Endothelial cell of umbilical vein (primary cell): ENCODE results near the gene MIR17HG. TPM values are rescaled to one million over a fixed set of nuclear protein-coding genes. Genes with fewer than 3 reads are reported as not detected.

Source experiments
- BruUV-seq: library from RNA; stranded (reverse); fragments of 400-500 nt; replicated peaks from 2 replicates; lab custom pipeline; 2021; lab: Mats Ljungman, UMichigan
- CTCF ChIA-PET: fragments of 300-600, 350-600 bp; sonication (Branson Sonifier 250); formaldehyde crosslinking; loops from one replicate; lab custom pipeline; 2021; ENCODE audit warnings: antibody characterized with exemption, inconsistent platforms; lab: Charles Lee
- POLR2A ChIA-PET: fragments of 300-600, 350-600 bp; sonication (Branson Sonifier 250); formaldehyde crosslinking; loops from one replicate; lab custom pipeline; 2021; ENCODE audit warnings: antibody characterized with exemption, inconsistent platforms; lab: Charles Lee
- DNase-seq: peaks from one replicate; pipeline ENCODE4 v3.0.0-alpha.2; 2011; ENCODE audit warnings: low read depth, low spot score
- FAIRE-seq: peaks from 2 replicates; lab custom pipeline; 2011; peaks lifted over from hg19 to GRCh38; lab: Jason Lieb, UNC
- H2AFZ ChIP-seq: 2 replicates; pipeline ENCODE4 v1.6.0; 2012; ENCODE audit warnings: low read depth, low read length, control low read depth, inconsistent platforms
- H3K27ac ChIP-seq: 2 replicates; pipeline ENCODE4 v1.5.1; 2011; ENCODE audit warnings: low read depth, mild to moderate bottlenecking, control low read depth, low read length, moderate library complexity; ENCODE audit not compliant: insufficient read depth
- H3K27me3 ChIP-seq, 2 experiments: 2 replicates each; pipeline versions ENCODE4 v1.6.0 to v1.6.1; 2011; ENCODE audit warnings: low read length in 2 of 2, mixed read lengths in 1 of 2; ENCODE audit not compliant: control insufficient read depth in 2 of 2, insufficient read depth in 2 of 2
- H3K36me3 ChIP-seq, 2 experiments: 2 replicates in 1 of 2; 3 replicates in 1 of 2; pipeline ENCODE4 v1.5.1; 2011; ENCODE audit warnings: low read length in 2 of 2, mild to moderate bottlenecking in 1 of 2, moderate library complexity in 1 of 2; ENCODE audit not compliant: control insufficient read depth in 2 of 2, insufficient read depth in 2 of 2; ENCODE audit errors: extremely low read depth in 1 of 2
- H3K4me1 ChIP-seq: 3 replicates; pipeline ENCODE4 v1.5.1; 2011; ENCODE audit warnings: mild to moderate bottlenecking, low read length; ENCODE audit not compliant: control insufficient read depth, insufficient read depth; ENCODE audit errors: extremely low read depth
- H3K4me2 ChIP-seq: 2 replicates; pipeline ENCODE4 v1.6.1; 2011; ENCODE audit warnings: low read length, control low read depth, mixed read lengths; ENCODE audit not compliant: insufficient read depth
- H3K4me3 ChIP-seq, 3 experiments: fragments of 200-600 bp in 1 of 3; sonication (generic), shearing (Covaris generic) in 1 of 3; replicated peaks in 1 of 3; 2 replicates each; pipeline ENCODE4 v1.5.1; 2011 to 2016; ENCODE audit warnings: control low read depth in 3 of 3, low read length in 3 of 3, mild to moderate bottlenecking in 2 of 3, inconsistent platforms in 1 of 3, low read depth in 1 of 3, moderate library complexity in 1 of 3; ENCODE audit not compliant: insufficient read depth in 1 of 3
- H3K79me2 ChIP-seq: 2 replicates; pipeline ENCODE4 v1.6.0; 2012; ENCODE audit warnings: low read length, inconsistent platforms; ENCODE audit not compliant: control insufficient read depth, insufficient read depth
- H3K9ac ChIP-seq: replicated peaks from 2 replicates; pipeline ENCODE3; 2011; ENCODE audit warnings: low read length, control low read depth; ENCODE audit not compliant: insufficient read depth; ENCODE audit errors: extremely low read depth
- H3K9me1 ChIP-seq: replicated peaks from 3 replicates; pipeline ENCODE4 v1.6.0; 2011; ENCODE audit warnings: mild to moderate bottlenecking, low read length; ENCODE audit not compliant: control insufficient read depth, insufficient read depth; ENCODE audit errors: extremely low read depth
- H3K9me3 ChIP-seq: replicated peaks from 2 replicates; pipeline ENCODE4 v1.5.1; 2012; ENCODE audit warnings: low read length, inconsistent platforms; ENCODE audit not compliant: control insufficient read depth, insufficient read depth
- H4K20me1 ChIP-seq: replicated peaks from 2 replicates; pipeline ENCODE3; 2011; ENCODE audit warnings: mild to moderate bottlenecking, low read length; ENCODE audit not compliant: control insufficient read depth, insufficient read depth; ENCODE audit errors: extremely low read depth
- CTCF ChIP-seq, 2 donors: IDR thresholded peaks; 1 replicate in 1 of 2; 2 replicates in 1 of 2; pipeline ENCODE4 v1.5.1; 2011; ENCODE audit warnings: low read length in 2 of 2, mild to moderate bottlenecking in 2 of 2, moderate library complexity in 2 of 2, control low read depth in 1 of 2, inconsistent platforms in 1 of 2, low read depth in 1 of 2; ENCODE audit not compliant: insufficient read depth in 1 of 2; ENCODE audit errors: extremely low read depth in 1 of 2
- EZH2 ChIP-seq: IDR thresholded peaks from 2 replicates; pipeline ENCODE4 v1.6.1; 2012; ENCODE audit warnings: borderline replicate concordance, low read depth, mild to moderate bottlenecking, moderate library complexity, low read length, inconsistent platforms; ENCODE audit not compliant: severe bottlenecking
- FOS ChIP-seq: IDR thresholded peaks from 2 replicates; pipeline ENCODE4 v1.6.1; 2011; ENCODE audit warnings: mild to moderate bottlenecking, low read length, moderate library complexity, borderline replicate concordance; ENCODE audit not compliant: insufficient read depth
- GATA2 ChIP-seq: IDR thresholded peaks from 2 replicates; pipeline ENCODE4 v1.7.0; 2011; ENCODE audit warnings: low read depth, mild to moderate bottlenecking, moderate library complexity, mixed read lengths, low read length; ENCODE audit not compliant: insufficient read length, insufficient read depth
- JUN ChIP-seq: IDR thresholded peaks from 2 replicates; pipeline ENCODE4 v1.6.1; 2011; ENCODE audit warnings: borderline replicate concordance, low read depth; ENCODE audit not compliant: insufficient read length, insufficient read depth
- MAX ChIP-seq: IDR thresholded peaks from 2 replicates; pipeline ENCODE4 v1.6.1; 2011; ENCODE audit not compliant: insufficient read depth, insufficient read length
- MYC ChIP-seq: IDR thresholded peaks from one replicate; pipeline ENCODE4 v1.6.1; 2011; ENCODE audit warnings: mild to moderate bottlenecking, low read depth, low read length
- POLR2A ChIP-seq: IDR thresholded peaks from 2 replicates; pipeline ENCODE4 v1.6.1; 2012; ENCODE audit warnings: low read depth, mild to moderate bottlenecking, control low read depth, low read length
- POLR2AphosphoS5 ChIP-seq: IDR thresholded peaks from 2 replicates; pipeline ENCODE4 v1.6.1; 2012; ENCODE audit warnings: low read depth, mild to moderate bottlenecking, control low read depth, low read length, moderate library complexity; ENCODE audit not compliant: insufficient read depth
- dilution Hi-C: fragments of 300-500 bp; cut with MboI; formaldehyde crosslinking; loops from one replicate; pipeline ENCODE4 v1.15.0; 2019; ENCODE audit warnings: low sequenced_read_pairs; ENCODE audit not compliant: extremely low pct_ligation_motif_present
- intact Hi-C: fragments of 100-400 bp; cut with micrococcal nuclease; formaldehyde crosslinking; loops from one replicate; pipeline ENCODE4 v1.10.0; 2022
- polyA plus RNA-seq, 4 experiments: library from polyadenylated mRNA; depleted of rRNA in 3 of 4; stranded (reverse) in 3 of 4; unstranded in 1 of 4; fragments of >200 nt; gene quantifications; 2 replicates each; pipeline versions ENCODE4 v1.2.1 to v1.2.3, GENCODE V29; 2011 to 2012; ENCODE audit warnings: missing spikeins in 1 of 4
- total RNA-seq: library from RNA; stranded (reverse); gene quantifications from 2 replicates; pipeline ENCODE4 v1.2.3, GENCODE V29; 2021

Gene MIR17HG
- total and polyA plus RNA-seq, 2 donors (not counting 3 experiments of a cell fraction or from before 2014, with no cell fraction given): 1.8 to 9.5 TPM

GRCh38 chr13:91369441-91369831 is 21.9 kb downstream of the MIR17HG start:
- Histone ChIP-seq H4K20me1 (no peaks in the 10 kb centered on the region), H3K4me3 (no peak overlapping the region), H3K4me1 (peaks cover 6% of the 10 kb centered on the region), H3K27ac (no peak overlapping the region), H3K4me2 (no peak overlapping the region), H2AFZ (no peak overlapping the region), H3K79me2 (no peaks in the 10 kb centered on the region), H3K9ac (no peak overlapping the region), H3K36me3 (no peaks in the 10 kb centered on the region), H3K27me3 (peaks cover 0 to 8% of the 10 kb centered on the region in 2 experiments), H3K9me3 (no peaks in the 10 kb centered on the region), H3K9me1 (no peaks in the 10 kb centered on the region)
- no TSS peak for BruUV-seq
- peak; percentile 33 for TF ChIP-seq GATA2
- peak; percentile 77 for TF ChIP-seq FOS
- no peak for TF ChIP-seq MAX
- no peak for TF ChIP-seq EZH2
- TF ChIP-seq JUN: no peak
- TF ChIP-seq POLR2AphosphoS5: no peak
- no peak for TF ChIP-seq CTCF (IDR thresholded peaks at IDR 0.05; ENCODE audit: extremely low read depth in 1 of 2, insufficient read depth in 1 of 2, low read depth in 1 of 2, low read length in 2 of 2)
- TF ChIP-seq MYC: no peak
- no peak for TF ChIP-seq POLR2A
- intact Hi-C loops: no loop called here
- DNase-seq: peak; percentile 67
- dilution Hi-C loops: no loop called here
- FAIRE-seq: peak; percentile 90
- ChIA-PET CTCF (no interaction called here), POLR2A (no interaction called here)
